DND-41 (cell line): ENCODE results near the gene HECTD1.

ENCODE experiments used
- ATAC-seq: fragments of 200-7000 bp; cut with Tn5 transposase; 3 replicates; pipeline ENCODE4 v1.9.1; 2021; ENCODE audit warnings: low read depth; ENCODE audit not compliant: insufficient read depth
- DNase-seq: peaks from one replicate; pipeline ENCODE4 v3.0.0-alpha.2; 2020
- H2AFZ ChIP-seq: 2 replicates; pipeline ENCODE4 v1.6.0; 2012; ENCODE audit warnings: low read depth, low read length
- H3K27ac ChIP-seq: 2 replicates; pipeline ENCODE4 v1.5.1; 2012; ENCODE audit warnings: low read length, inconsistent platforms
- H3K27me3 ChIP-seq: fragments of 200-600 bp; sonication (generic); 2 replicates; pipeline ENCODE4 v1.6.0; 2012; ENCODE audit warnings: low read length, mild to moderate bottlenecking, inconsistent platforms; ENCODE audit not compliant: insufficient read depth, poor library complexity
- H3K36me3 ChIP-seq: 2 replicates; pipeline ENCODE4 v1.5.1; 2012; ENCODE audit warnings: low read length, inconsistent platforms; ENCODE audit not compliant: insufficient read depth
- H3K4me1 ChIP-seq: 2 replicates; pipeline ENCODE4 v1.5.1; 2012; ENCODE audit warnings: mild to moderate bottlenecking, low read length; ENCODE audit not compliant: insufficient read depth
- H3K4me2 ChIP-seq: 2 replicates; pipeline ENCODE4 v1.6.0; 2012; ENCODE audit warnings: mild to moderate bottlenecking, moderate library complexity, low read length, inconsistent platforms; ENCODE audit not compliant: insufficient read depth
- H3K4me3 ChIP-seq, 2 experiments: fragments of 200-600 bp in 1 of 2; shearing (Covaris generic) in 1 of 2; 2 replicates each; pipeline ENCODE4 v1.5.1; 2012 to 2016; ENCODE audit warnings: inconsistent platforms in 2 of 2, low read length in 2 of 2, mild to moderate bottlenecking in 2 of 2, low read depth in 1 of 2, moderate library complexity in 1 of 2
- H3K79me2 ChIP-seq: 2 replicates; pipeline ENCODE4 v1.6.0; 2012; ENCODE audit warnings: low read length, inconsistent platforms; ENCODE audit not compliant: insufficient read depth
- H3K9ac ChIP-seq: 2 replicates; pipeline ENCODE4 v1.6.0; 2012; ENCODE audit warnings: low read depth, mild to moderate bottlenecking, inconsistent platforms, low read length, moderate library complexity
- H3K9me3 ChIP-seq: 2 replicates; pipeline ENCODE4 v1.5.1; 2012; ENCODE audit warnings: low read length, moderate library complexity, mild to moderate bottlenecking, inconsistent platforms; ENCODE audit not compliant: insufficient read depth, severe bottlenecking
- H4K20me1 ChIP-seq: 2 replicates; pipeline ENCODE4 v1.6.0; 2012; ENCODE audit warnings: low read length; ENCODE audit not compliant: insufficient read depth
- EZH2 ChIP-seq: IDR thresholded peaks from 3 replicates; pipeline ENCODE4 v1.6.1; 2012; ENCODE audit warnings: borderline replicate concordance, low read depth, mild to moderate bottlenecking, moderate library complexity, low read length, inconsistent platforms; ENCODE audit not compliant: severe bottlenecking
- TF ChIP-seq, protein P1 (sequence below): IDR thresholded peaks from 2 replicates; pipeline ENCODE4 v1.5.1; 2012; ENCODE audit warnings: borderline replicate concordance, low read length, moderate library complexity, mild to moderate bottlenecking; ENCODE audit not compliant: poor library complexity, severe bottlenecking; ENCODE audit errors: extremely low read depth

Gene HECTD1

DNA sequence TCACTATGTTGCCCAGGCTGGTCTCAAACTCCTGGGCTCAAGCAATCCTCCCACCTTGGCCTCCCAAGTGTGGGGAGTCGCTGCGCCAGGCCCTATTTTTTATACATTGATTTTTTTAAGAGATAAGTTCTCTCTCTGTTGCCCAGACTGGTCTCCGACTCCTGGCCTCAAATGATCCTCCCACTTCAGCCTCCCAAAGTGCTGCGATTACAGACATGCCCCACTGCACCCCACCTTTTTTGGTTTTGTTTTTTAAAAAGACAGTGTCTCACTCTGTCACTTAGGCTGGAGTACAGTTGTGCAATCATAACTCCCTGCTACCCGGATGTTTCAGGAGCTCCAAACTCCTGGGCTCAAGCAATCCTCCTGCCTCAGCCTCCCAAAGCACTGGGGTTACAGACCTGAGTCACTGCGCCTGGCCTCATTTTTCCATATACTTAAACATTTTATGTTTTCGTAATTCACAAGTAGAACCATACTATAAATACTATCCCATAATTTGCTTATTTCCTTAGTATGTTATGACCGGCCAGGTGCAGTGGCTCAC is 16.8 kb downstream of the HECTD1 start:
- no peak overlapping the region for H3K27ac ChIP-seq
- H3K4me1 ChIP-seq, result peaks cover 9% of the 10 kb centered on the region
- TF ChIP-seq EZH2, result no peak
- TF ChIP-seq, protein P1, sequence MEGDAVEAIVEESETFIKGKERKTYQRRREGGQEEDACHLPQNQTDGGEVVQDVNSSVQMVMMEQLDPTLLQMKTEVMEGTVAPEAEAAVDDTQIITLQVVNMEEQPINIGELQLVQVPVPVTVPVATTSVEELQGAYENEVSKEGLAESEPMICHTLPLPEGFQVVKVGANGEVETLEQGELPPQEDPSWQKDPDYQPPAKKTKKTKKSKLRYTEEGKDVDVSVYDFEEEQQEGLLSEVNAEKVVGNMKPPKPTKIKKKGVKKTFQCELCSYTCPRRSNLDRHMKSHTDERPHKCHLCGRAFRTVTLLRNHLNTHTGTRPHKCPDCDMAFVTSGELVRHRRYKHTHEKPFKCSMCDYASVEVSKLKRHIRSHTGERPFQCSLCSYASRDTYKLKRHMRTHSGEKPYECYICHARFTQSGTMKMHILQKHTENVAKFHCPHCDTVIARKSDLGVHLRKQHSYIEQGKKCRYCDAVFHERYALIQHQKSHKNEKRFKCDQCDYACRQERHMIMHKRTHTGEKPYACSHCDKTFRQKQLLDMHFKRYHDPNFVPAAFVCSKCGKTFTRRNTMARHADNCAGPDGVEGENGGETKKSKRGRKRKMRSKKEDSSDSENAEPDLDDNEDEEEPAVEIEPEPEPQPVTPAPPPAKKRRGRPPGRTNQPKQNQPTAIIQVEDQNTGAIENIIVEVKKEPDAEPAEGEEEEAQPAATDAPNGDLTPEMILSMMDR, result no peak
- ATAC-seq (no peak), DNase-seq (no peak)
- H3K27me3 ChIP-seq, result no peaks in the 10 kb centered on the region
- H3K9me3 ChIP-seq, result no peaks in the 10 kb centered on the region
- H3K36me3 ChIP-seq, result peaks cover 33% of the 10 kb centered on the region
- no peak overlapping the region for H3K4me2 ChIP-seq
- no peak overlapping the region for H3K4me3 ChIP-seq
- H4K20me1 ChIP-seq, result peaks cover 55% of the 10 kb centered on the region; the same call in 1 of the 2 replicates
- peaks cover 92% of the 10 kb centered on the region for H3K79me2 ChIP-seq
- no peak overlapping the region for H3K9ac ChIP-seq
- no peak overlapping the region for H2AFZ ChIP-seq

DNA sequence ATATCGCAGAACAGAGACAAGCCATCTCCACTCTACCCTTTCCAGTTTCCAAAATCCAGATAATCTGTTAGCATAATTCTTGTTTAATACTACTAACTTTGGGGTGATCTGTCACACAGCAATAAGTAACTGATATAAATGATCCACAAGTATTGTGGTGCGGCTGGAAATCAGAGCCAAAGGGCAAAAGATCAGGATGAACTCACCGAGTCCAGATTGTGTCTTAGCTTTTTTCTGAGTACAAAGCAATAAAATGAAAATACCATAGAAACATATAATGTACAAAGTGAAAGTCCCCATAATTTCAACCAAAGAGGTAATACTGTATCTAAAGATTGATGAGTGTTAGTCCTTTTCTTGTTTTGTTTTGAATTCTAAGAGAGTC is 17.4 kb downstream of the HECTD1 start:
- no peaks in the 10 kb centered on the region for H3K27me3 ChIP-seq
- ATAC-seq (no peak), DNase-seq (no peak)
- H3K36me3 ChIP-seq, result peaks cover 38% of the 10 kb centered on the region
- no peaks in the 10 kb centered on the region for H3K9me3 ChIP-seq
- H3K79me2 ChIP-seq, result peaks cover 92% of the 10 kb centered on the region
- TF ChIP-seq, protein P1, result no peak
- no peak for TF ChIP-seq EZH2
- no peak overlapping the region for H3K4me3 ChIP-seq
- no peak overlapping the region for H2AFZ ChIP-seq
- no peak overlapping the region for H3K9ac ChIP-seq
- H4K20me1 ChIP-seq, result peaks cover 53% of the 10 kb centered on the region; the same call in 1 of the 2 replicates
- peaks cover 5% of the 10 kb centered on the region; the same call in 1 of the 2 replicates for H3K4me1 ChIP-seq
- H3K27ac ChIP-seq, result no peak overlapping the region
- no peak overlapping the region for H3K4me2 ChIP-seq

DNA sequence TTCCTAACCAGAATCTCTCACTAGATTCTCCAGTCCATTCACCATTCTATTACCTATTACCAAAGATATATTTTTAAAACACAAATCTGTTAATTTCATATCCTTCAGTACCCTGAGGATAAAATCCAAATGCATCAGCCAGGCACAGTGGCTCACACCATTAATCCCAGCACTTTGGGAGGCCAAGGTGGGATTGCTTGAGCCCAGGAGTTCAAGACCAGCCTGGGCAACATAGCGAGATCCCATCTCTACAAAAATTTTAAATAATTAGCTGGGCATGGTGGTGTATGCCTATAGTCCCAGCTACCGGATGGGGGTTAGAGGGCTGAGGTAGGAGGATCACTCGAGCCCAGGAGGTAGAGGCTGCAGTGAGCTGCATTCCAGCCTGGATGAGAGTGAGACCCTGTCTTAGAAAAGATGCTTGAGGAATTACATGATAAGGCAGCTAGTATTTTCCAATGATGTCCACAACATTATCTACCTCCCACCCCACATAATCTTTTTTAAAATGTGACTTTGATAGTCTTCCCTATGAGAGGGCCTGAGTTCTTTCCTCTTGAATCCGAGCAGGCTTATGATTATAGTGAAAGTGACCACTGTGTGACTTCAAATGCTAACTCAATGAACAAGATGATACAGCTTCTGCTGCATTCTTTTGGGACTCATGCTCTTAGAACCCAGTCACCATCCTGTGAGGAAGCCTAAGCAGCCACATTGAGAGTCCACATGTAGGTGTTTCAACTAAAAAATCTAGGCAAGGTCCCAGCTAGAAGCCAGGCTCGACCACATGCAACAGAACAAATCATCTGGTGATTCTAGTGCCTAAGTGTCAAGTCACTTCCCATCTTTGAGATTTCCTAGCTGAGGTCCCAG is 18.0 kb downstream of the HECTD1 start:
- no peaks in the 10 kb centered on the region for H3K4me1 ChIP-seq
- H3K9me3 ChIP-seq, result no peaks in the 10 kb centered on the region
- no peak overlapping the region for H3K4me2 ChIP-seq
- TF ChIP-seq, protein P1, result no peak
- TF ChIP-seq EZH2, result no peak
- no peak overlapping the region for H3K9ac ChIP-seq
- peaks cover 89% of the 10 kb centered on the region for H3K79me2 ChIP-seq
- H2AFZ ChIP-seq, result no peak overlapping the region
- H3K27me3 ChIP-seq, result no peaks in the 10 kb centered on the region
- DNase-seq (no peak), ATAC-seq (no peak)
- peaks cover 49% of the 10 kb centered on the region; the same call in 1 of the 2 replicates for H4K20me1 ChIP-seq
- H3K27ac ChIP-seq, result no peak overlapping the region
- H3K4me3 ChIP-seq, result no peak overlapping the region
- peaks cover 40% of the 10 kb centered on the region for H3K36me3 ChIP-seq
